Thymus (tissue), 11 donors: ENCODE data around the gene TEAD1. TPM values are rescaled to one million over a fixed set of nuclear protein-coding genes. Genes with fewer than 3 reads are reported as not detected.
"Not testable (repeated sequence)": the region's sequence is repeated elsewhere in the genome, so short reads cannot be mapped to it uniquely, and the experiment has no call there.

Source experiments
- DNase-seq, 9 donors: peaks; one replicate each; pipeline ENCODE4 v3.0.0-alpha.2; 2013; ENCODE audit warnings: low spot score in 9 of 9, low read depth in 6 of 9, missing footprints in 1 of 9
- H3K27ac ChIP-seq, 2 donors: one replicate each; pipeline ENCODE4 v1.5.1; 2013; ENCODE audit warnings: control low read depth in 1 of 2, low read depth in 1 of 2, low read length in 1 of 2, mild to moderate bottlenecking in 1 of 2, moderate library complexity in 1 of 2
- H3K27me3 ChIP-seq, 2 donors: one replicate each; pipeline ENCODE4 v1.5.1; 2013; ENCODE audit warnings: low read length in 1 of 2; ENCODE audit not compliant: control insufficient read depth in 2 of 2, insufficient read depth in 1 of 2
- H3K36me3 ChIP-seq, 2 donors: one replicate each; pipeline ENCODE4 v1.5.1; 2013; ENCODE audit warnings: low read length in 1 of 2, mild to moderate bottlenecking in 1 of 2, moderate library complexity in 1 of 2; ENCODE audit not compliant: control insufficient read depth in 2 of 2, insufficient read depth in 2 of 2
- H3K4me1 ChIP-seq, 2 donors: one replicate each; pipeline ENCODE4 v1.5.1; 2013; ENCODE audit warnings: low read length in 2 of 2; ENCODE audit not compliant: control insufficient read depth in 2 of 2, insufficient read depth in 2 of 2
- H3K4me3 ChIP-seq, 2 donors: one replicate each; pipeline ENCODE4 v1.5.1; 2013; ENCODE audit warnings: low read length in 2 of 2, control low read depth in 1 of 2, mild to moderate bottlenecking in 1 of 2
- H3K9me3 ChIP-seq, 2 donors: one replicate each; pipeline ENCODE4 v1.5.1; 2013; ENCODE audit warnings: low read length in 1 of 2, mild to moderate bottlenecking in 1 of 2; ENCODE audit not compliant: control insufficient read depth in 2 of 2, insufficient read depth in 1 of 2
- WGBS: extraction: QIAGEN DNeasy Blood & Tissue Kit; methylation state at CpG from one replicate; pipeline ENCODE4 v1.1.7; 2013; 5-methylcytosine and 5-hydroxymethylcytosine counted together
- polyA plus RNA-seq: library from polyadenylated mRNA; stranded (reverse); fragments of 200-250 nt; gene quantifications from one replicate; pipeline ENCODE4 v1.2.3, GENCODE V29; 2013
- total RNA-seq: library from RNA; stranded (reverse); fragments of 120-200 nt; gene quantifications from one replicate; pipeline ENCODE4 v1.2.4, GENCODE V29; 2013
- donor health status: healthy.

TEAD1 gene
- total and polyA plus RNA-seq, 2 donors, result 3.7 to 5.4 TPM

DNA sequence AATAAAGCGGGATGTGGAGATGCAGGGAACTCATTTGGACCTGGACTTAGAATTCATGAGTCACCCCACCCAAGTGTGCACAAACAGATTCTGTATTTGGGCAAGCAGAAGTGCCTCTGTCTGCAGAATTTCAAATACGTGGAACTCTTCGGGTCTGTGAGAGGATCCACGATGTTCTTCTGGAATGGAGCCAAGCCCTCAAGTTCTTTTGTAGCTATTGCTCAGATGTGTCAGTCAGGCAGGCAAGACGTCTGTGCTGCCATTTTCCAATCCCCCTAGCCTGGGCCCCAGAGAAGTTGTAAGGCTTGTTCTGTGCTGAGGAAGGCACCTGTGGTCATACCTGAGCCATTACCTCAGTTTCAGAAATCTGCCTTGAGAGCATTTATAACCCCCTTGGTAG is 202.1 kb downstream of the TEAD1 start:
- no peak overlapping the region for H3K27ac ChIP-seq
- no peaks in the 10 kb centered on the region for H3K27me3 ChIP-seq
- WGBS, result 91% methylated on average over 5 of the region's 5 CpGs
- DNase-seq, result no peak
- H3K4me1 ChIP-seq, result no peaks in the 10 kb centered on the region
- H3K36me3 ChIP-seq, result no peaks in the 10 kb centered on the region
- no peak overlapping the region for H3K4me3 ChIP-seq
- no peaks in the 10 kb centered on the region for H3K9me3 ChIP-seq

- H3K4me1 ChIP-seq, result no peaks in the 10 kb centered on the region
- no peak overlapping the region for H3K27ac ChIP-seq
- WGBS, result 82% methylated on average over 5 of the region's 5 CpGs
These were observed 202.8 kb downstream of the TEAD1 start for GRCh38 chr11:12876988-12877387.

GRCh38 chr11:12877508-12877907 is 203.3 kb downstream of the TEAD1 start:
- not testable (repeated sequence) for H3K27ac ChIP-seq, DNase-seq, H3K4me1 ChIP-seq, H3K4me3 ChIP-seq, H3K27me3 ChIP-seq, H3K36me3 ChIP-seq, H3K9me3 ChIP-seq
- 92% methylated on average over 4 of the region's 4 CpGs for WGBS

More at GRCh38 chr11:12876988-12877387, 202.8 kb downstream of the TEAD1 start:
- Histone ChIP-seq H3K27me3 (no peaks in the 10 kb centered on the region), H3K4me3 (no peak overlapping the region), H3K36me3 (no peaks in the 10 kb centered on the region), H3K9me3 (no peaks in the 10 kb centered on the region)
- DNase-seq, result no peak

GRCh38 chr11:12880327-12880726 is 206.1 kb downstream of the TEAD1 start:
- H3K9me3 ChIP-seq, result no peaks in the 10 kb centered on the region
- H3K27ac ChIP-seq, result no peak overlapping the region
- no peaks in the 10 kb centered on the region for H3K27me3 ChIP-seq
- H3K36me3 ChIP-seq, result no peaks in the 10 kb centered on the region
- 95% methylated on average over 6 of the region's 6 CpGs for WGBS
- no peak for DNase-seq
- H3K4me1 ChIP-seq, result no peaks in the 10 kb centered on the region
- no peak overlapping the region for H3K4me3 ChIP-seq

DNA sequence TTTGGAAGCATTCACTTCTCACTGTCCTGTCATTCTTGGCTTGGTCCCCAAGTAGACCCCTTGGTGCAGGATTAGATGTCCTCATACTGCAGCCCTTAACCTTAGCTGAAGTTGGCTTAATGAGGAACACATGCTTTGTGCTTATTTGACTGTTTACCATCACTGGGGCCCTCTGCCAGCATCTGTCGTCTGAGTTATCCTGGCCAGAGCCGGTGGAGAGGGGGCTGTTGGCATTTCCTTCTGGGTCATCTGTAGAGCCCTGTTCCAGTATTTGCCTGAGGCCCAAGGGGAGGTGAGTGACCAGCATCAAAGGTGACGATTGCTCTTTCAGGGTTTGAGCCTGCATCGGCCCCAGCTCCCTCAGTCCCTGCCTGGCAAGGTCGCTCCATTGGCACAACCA is 208.4 kb downstream of the TEAD1 start:
- no peaks in the 10 kb centered on the region for H3K27me3 ChIP-seq
- no peaks in the 10 kb centered on the region for H3K4me1 ChIP-seq
- no peak overlapping the region for H3K27ac ChIP-seq
- H3K36me3 ChIP-seq, result no peaks in the 10 kb centered on the region
- no peak overlapping the region for H3K4me3 ChIP-seq
- no peak for DNase-seq
- 96% methylated on average over 5 of the region's 5 CpGs for whole genome bisulfite sequencing
- no peaks in the 10 kb centered on the region for H3K9me3 ChIP-seq

- Histone ChIP-seq H3K27ac (no peak overlapping the region), H3K27me3 (peaks cover 0 to 4% of the 10 kb centered on the region in 2 donors), H3K9me3 (no peaks in the 10 kb centered on the region), H3K4me1 (no peaks in the 10 kb centered on the region), H3K36me3 (no peaks in the 10 kb centered on the region), H3K4me3 (no peak overlapping the region)
- WGBS, result 95% methylated on average over 5 of the region's 5 CpGs
- no peak for DNase-seq
These were observed 210.6 kb downstream of the TEAD1 start for GRCh38 chr11:12884751-12885318.

DNA sequence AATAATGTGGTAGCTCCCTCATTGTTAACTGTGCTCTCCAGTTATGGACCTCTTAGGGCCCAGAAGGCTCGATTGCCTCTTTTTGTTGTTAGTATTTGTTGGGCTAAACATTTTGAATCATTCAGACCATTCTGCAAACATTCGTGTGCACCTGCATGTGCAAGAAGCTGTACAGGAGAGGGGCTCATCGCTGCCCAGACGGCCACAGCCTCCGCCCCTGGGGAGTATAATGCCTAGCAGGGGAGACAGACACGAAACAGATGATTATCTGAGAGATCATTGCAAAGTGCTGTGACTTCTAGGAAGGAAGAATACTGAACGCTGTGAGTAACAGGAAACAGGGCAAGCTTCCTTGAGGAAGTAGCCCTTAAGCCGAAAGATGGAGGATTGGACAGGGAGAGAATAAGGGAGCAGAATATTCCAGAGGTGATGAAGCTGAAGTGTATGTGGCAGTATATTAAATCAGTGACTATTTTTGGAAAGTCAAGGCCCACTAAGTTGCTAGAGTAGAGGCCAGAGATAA is 211.6 kb downstream of the TEAD1 start:
- no peak overlapping the region for H3K4me3 ChIP-seq
- no peaks in the 10 kb centered on the region for H3K36me3 ChIP-seq
- DNase-seq, result no peak
- 85% methylated on average over 8 of the region's 8 CpGs for WGBS
- no peak overlapping the region for H3K27ac ChIP-seq
- peaks cover 0 to 4% of the 10 kb centered on the region in 2 donors for H3K27me3 ChIP-seq
- H3K4me1 ChIP-seq, result no peaks in the 10 kb centered on the region
- no peaks in the 10 kb centered on the region for H3K9me3 ChIP-seq

GRCh38 chr11:12886508-12886907 is 212.3 kb downstream of the TEAD1 start:
- H3K27ac ChIP-seq, result no peak overlapping the region
- H3K36me3 ChIP-seq, result no peaks in the 10 kb centered on the region
- no peaks in the 10 kb centered on the region for H3K4me1 ChIP-seq
- no peak overlapping the region for H3K4me3 ChIP-seq
- H3K9me3 ChIP-seq, result no peaks in the 10 kb centered on the region
- DNase-seq, result no peak
- H3K27me3 ChIP-seq, result peaks cover 0 to 4% of the 10 kb centered on the region in 2 donors

- Histone ChIP-seq H3K27me3 (peaks cover 0 to 5% of the 10 kb centered on the region in 2 donors), H3K4me1 (no peaks in the 10 kb centered on the region), H3K9me3 (no peaks in the 10 kb centered on the region), H3K36me3 (no peaks in the 10 kb centered on the region), H3K4me3 (no peak overlapping the region), H3K27ac (no peak overlapping the region)
- peak in 8 of 9 donors; percentile 8 to 58 (median 32) for DNase-seq
- 13% methylated on average over 6 of the region's 6 CpGs for WGBS
These were observed 214.4 kb downstream of the TEAD1 start for GRCh38 chr11:12888525-12889158.
